GM06990 (cell line): Measurements from ENCODE around the gene AIP.
A peak's percentile ranks its signal among the peaks of the same experiment; 100 is the strongest.
"Not testable (repeated sequence)": the region's sequence is repeated elsewhere in the genome, so short reads cannot be mapped to it uniquely, and the experiment has no call there.

Experiments
- DNase-seq: peaks from one replicate; pipeline ENCODE4 v3.0.0-alpha.2; 2011; ENCODE audit not compliant: insufficient read length; ENCODE audit errors: extremely low read depth
- H3K27me3 ChIP-seq: replicated peaks from 2 replicates; pipeline ENCODE4 v1.6.0; 2011; ENCODE audit warnings: low read length; ENCODE audit not compliant: control insufficient read depth, insufficient read depth
- H3K36me3 ChIP-seq: 2 replicates; pipeline ENCODE4 v1.5.1; 2011; ENCODE audit warnings: low read length; ENCODE audit not compliant: control insufficient read depth, insufficient read depth
- H3K4me3 ChIP-seq: replicated peaks from 2 replicates; pipeline ENCODE4 v1.5.1; 2011; ENCODE audit warnings: low read depth, mild to moderate bottlenecking, control low read depth, low read length
- CTCF ChIP-seq: IDR thresholded peaks from 2 replicates; pipeline ENCODE4 v1.5.1; 2011; ENCODE audit warnings: low read length, control low read depth, mild to moderate bottlenecking, inconsistent platforms; ENCODE audit not compliant: insufficient read depth, poor library complexity, severe bottlenecking

The AIP gene

DNA sequence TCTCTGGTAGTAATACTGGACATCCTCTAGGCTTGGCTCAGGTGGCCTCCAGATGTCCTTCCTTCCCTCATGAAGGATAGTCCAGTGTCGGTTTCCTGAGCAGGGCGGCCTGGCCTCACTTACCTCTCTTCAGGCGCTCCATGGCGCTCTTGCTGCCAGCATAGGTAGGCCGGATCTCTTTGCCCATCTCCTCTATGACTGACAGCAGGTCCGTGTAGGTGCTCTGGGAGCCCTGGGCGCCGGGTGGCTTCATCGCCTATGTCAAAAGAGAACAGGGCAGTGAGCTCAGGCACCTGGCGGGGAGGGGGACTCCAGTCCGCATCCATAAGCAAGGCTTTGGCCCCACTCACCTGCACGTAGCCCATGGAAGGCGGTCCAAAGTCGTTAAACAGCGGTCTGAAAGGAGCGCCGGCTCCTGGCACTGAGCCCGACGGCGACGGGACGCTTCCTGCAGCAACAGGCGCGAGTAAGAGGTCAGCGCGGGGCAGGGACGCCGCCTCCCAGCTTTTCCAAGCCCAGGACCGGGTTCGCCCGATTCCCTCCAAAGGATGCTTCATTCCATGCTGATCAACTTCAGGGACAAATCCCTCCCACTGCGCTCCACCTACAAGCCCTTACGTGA is 24.5 kb downstream of the AIP start:
- TF ChIP-seq CTCF = no peak
- H3K4me3 ChIP-seq = peak overlapping the region; percentile 96
- peaks cover 9% of the 10 kb centered on the region for H3K36me3 ChIP-seq
- DNase-seq = no peak
- H3K27me3 ChIP-seq = no peaks in the 10 kb centered on the region

DNA sequence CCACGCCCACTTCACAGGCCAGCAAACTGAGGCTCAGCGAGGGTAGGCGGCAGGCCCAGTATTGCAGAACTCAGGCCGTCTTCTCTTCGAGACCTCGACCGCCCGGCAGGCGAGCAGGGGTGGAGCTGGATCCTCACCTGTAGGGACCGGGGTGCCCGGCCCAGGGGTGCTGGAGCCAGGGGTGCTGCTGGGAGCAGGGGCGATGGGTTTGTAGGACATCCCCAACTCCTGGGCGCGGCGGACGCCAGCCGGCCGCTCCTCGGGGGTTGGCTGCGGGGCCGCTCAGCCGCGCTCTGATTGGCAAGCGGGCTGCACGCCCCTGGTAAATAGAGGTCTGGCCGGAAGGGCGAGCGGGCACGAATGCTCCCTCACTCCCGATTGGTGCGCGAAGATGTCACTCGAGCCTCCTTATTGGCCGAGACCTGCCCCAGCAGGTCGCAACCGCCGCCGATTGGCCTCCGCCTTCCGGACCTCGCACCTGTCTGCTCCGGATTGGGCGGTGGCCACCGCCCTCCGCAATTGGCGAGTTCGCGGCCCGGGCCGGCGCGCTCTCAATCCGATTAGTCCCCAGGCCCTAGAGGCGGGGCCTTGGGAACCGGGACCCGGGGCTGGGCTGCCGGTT is 25.1 kb downstream of the AIP start, which contains the start of gene CDK2AP2:
TSS of gene CDK2AP2 (minus strand) at position 299 of the 622 bp plus-strand sequence. CDS start at position 219, 80 bp downstream.
- H3K27me3 ChIP-seq = no peaks in the 10 kb centered on the region
- peak within 1 kb of the TSS; percentile 96 for H3K4me3 ChIP-seq
- peak; percentile 100 for DNase-seq
- no peak for TF ChIP-seq CTCF
- peaks cover 6% of the 10 kb centered on the region for H3K36me3 ChIP-seq

GRCh38 chr11:67508486-67509121 is 25.8 kb downstream of the AIP start:
- Histone ChIP-seq H3K4me3 (peak overlapping the region; percentile 88), H3K27me3 (no peaks in the 10 kb centered on the region), H3K36me3 (peaks cover 3% of the 10 kb centered on the region; the same call in 1 of the 2 replicates)
- TF ChIP-seq CTCF = no peak
- DNase-seq = peak; percentile 97

GRCh38 chr11:67510023-67510345 is 27.2 kb downstream of the AIP start:
- no peak for DNase-seq
- H3K27me3 ChIP-seq = no peaks in the 10 kb centered on the region
- no peak for TF ChIP-seq CTCF
- H3K4me3 ChIP-seq = no peak overlapping the region
- peaks cover 3% of the 10 kb centered on the region; the same call in 1 of the 2 replicates for H3K36me3 ChIP-seq

GRCh38 chr11:67511558-67511957 is 28.7 kb downstream of the AIP start:
- not testable (repeated sequence) for H3K4me3 ChIP-seq, H3K27me3 ChIP-seq, H3K36me3 ChIP-seq, DNase-seq

DNA sequence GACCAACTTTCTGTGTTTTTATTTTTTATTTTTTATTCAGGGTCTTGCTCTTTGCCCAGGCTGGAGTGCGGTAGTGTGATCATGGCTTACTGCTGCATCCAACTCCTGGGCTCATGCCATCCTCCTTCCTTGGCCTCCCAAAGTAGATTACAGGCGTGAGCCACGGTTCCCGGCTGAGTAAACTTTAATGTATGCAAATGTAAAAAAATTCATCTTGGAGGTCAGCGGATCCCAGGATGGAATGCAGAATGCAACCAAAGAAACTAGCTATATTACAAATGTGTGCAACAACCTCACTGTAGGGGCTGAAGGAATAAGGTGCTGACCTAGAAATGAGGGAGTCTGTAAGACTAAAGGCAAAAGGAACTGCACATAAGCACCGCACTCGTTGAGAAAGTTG is 31.3 kb downstream of the AIP start:
- Histone ChIP-seq H3K36me3 (no peaks in the 10 kb centered on the region), H3K4me3 (no peak overlapping the region), H3K27me3 (no peaks in the 10 kb centered on the region)
- no peak for DNase-seq
- TF ChIP-seq CTCF = no peak
